Measurements from ENCODE around the gene LYRM9. TPM values are rescaled to one million over a fixed set of nuclear protein-coding genes. Genes with fewer than 3 reads are reported as not detected.
A peak's percentile ranks its signal among the peaks of the same experiment; 100 is the strongest.

Gene LYRM9
- total and polyA plus RNA-seq, 9 of the 15 experiments (the other 6 are each of a cell fraction or from before 2014, with no cell fraction given) = 0.98 to 4.7 (median 1.8) TPM

DNA sequence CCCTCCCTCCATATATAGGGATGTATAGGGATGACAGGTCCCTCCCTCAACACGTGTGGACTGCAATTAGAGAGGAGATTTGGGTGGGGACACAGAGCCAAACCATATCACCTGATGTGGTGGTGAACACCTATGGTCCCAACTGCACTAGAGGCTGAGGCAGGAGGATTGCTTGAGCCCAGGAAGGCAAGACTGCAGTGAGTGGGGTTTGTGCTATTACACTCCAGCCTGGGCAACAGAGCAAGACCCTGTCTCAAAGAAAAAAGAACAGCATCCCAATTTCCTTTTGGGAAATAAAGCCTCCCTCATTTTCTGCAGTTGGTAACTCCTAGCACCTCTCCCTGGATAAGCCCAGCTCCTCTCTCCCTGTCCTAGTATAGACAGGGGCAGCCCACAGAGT, 23.8 kb upstream of the LYRM9 start:
- no peaks in the 10 kb centered on the region for H3K36me3 ChIP-seq (ENCODE audit: control insufficient read depth, insufficient read depth, low read length)
- no peak overlapping the region for H3K9ac ChIP-seq (ENCODE audit: insufficient read depth in 1 of 2, low read depth in 2 of 2, low read length in 2 of 2)
- no peak overlapping the region for H3K4me3 ChIP-seq
- FAIRE-seq (no peak), ATAC-seq (no peak), DNase-seq (ENCODE audit: extremely low read depth in 1 of 4, low spot score in 3 of 4) (no peak)
- BruUV-seq (replicated peaks) = no TSS peak
- no CpG with 5 or more reads among the region's 1 CpG for WGBS (ENCODE audit: insufficient coverage, low coverage, missing lambda C conversion rate)
- intact Hi-C loops (cut with micrococcal nuclease) (no loop called here), in situ Hi-C loops (cut with MboI) (no loop called here)
- no peak overlapping the region for H3K27ac ChIP-seq (ENCODE audit: extremely low read depth, low read depth, low read length)
- ChIA-PET CTCF (ENCODE audit: low intra/inter-chr PET ratio) (no interaction called here), POLR2A (interaction anchor here (1.4 kb wide), 1 partner anchor 23 kb away, joined by 3 read pairs; the partner anchor contains the start of gene LYRM9)
- H3K27me3 ChIP-seq (ENCODE audit: control insufficient read depth in 2 of 2, insufficient read depth in 2 of 2, low read length in 2 of 2) = no peaks in the 10 kb centered on the region
- H3K4me1 ChIP-seq (replicated peaks in 1 of 2; ENCODE audit: control insufficient read depth in 2 of 2, insufficient read depth in 2 of 2, low read length in 2 of 2) = peaks cover 3% of the 10 kb centered on the region in 2 experiments; a peak in 3 of 5 replicates
- H2AFZ ChIP-seq (ENCODE audit: low read depth, low read length) = no peak overlapping the region
- H3K9me3 ChIP-seq (replicated peaks; ENCODE audit: control insufficient read depth, insufficient read depth, low read depth, low read length) = no peaks in the 10 kb centered on the region
- no peak overlapping the region for H3K4me2 ChIP-seq (ENCODE audit: insufficient read depth, low read length)
- no peaks in the 10 kb centered on the region for H3K9me1 ChIP-seq (ENCODE audit: control insufficient read depth, insufficient read depth, low read length)
- no peaks in the 10 kb centered on the region for H4K20me1 ChIP-seq (replicated peaks; ENCODE audit: control insufficient read depth, insufficient read depth, low read length)
- no peak for TF ChIP-seq MEF2D (tag; conservative IDR thresholded peaks at IDR 0.05; ENCODE audit: low read depth)
- TF ChIP-seq, protein P1, sequence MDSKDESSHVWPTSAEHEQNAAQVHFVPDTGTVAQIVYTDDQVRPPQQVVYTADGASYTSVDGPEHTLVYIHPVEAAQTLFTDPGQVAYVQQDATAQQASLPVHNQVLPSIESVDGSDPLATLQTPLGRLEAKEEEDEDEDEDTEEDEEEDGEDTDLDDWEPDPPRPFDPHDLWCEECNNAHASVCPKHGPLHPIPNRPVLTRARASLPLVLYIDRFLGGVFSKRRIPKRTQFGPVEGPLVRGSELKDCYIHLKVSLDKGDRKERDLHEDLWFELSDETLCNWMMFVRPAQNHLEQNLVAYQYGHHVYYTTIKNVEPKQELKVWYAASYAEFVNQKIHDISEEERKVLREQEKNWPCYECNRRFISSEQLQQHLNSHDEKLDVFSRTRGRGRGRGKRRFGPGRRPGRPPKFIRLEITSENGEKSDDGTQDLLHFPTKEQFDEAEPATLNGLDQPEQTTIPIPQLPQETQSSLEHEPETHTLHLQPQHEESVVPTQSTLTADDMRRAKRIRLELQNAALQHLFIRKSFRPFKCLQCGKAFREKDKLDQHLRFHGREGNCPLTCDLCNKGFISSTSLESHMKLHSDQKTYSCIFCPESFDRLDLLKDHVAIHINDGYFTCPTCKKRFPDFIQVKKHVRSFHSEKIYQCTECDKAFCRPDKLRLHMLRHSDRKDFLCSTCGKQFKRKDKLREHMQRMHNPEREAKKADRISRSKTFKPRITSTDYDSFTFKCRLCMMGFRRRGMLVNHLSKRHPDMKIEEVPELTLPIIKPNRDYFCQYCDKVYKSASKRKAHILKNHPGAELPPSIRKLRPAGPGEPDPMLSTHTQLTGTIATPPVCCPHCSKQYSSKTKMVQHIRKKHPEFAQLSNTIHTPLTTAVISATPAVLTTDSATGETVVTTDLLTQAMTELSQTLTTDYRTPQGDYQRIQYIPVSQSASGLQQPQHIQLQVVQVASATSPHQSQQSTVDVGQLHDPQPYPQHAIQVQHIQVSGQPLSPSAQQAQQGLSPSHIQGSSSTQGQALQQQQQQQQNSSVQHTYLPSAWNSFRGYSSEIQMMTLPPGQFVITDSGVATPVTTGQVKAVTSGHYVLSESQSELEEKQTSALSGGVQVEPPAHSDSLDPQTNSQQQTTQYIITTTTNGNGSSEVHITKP (IDR thresholded peaks at IDR 0.05; ENCODE audit: partially characterized antibody) = peak; percentile 68
- TF ChIP-seq, protein P2, sequence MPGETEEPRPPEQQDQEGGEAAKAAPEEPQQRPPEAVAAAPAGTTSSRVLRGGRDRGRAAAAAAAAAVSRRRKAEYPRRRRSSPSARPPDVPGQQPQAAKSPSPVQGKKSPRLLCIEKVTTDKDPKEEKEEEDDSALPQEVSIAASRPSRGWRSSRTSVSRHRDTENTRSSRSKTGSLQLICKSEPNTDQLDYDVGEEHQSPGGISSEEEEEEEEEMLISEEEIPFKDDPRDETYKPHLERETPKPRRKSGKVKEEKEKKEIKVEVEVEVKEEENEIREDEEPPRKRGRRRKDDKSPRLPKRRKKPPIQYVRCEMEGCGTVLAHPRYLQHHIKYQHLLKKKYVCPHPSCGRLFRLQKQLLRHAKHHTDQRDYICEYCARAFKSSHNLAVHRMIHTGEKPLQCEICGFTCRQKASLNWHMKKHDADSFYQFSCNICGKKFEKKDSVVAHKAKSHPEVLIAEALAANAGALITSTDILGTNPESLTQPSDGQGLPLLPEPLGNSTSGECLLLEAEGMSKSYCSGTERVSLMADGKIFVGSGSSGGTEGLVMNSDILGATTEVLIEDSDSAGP (CRISPR knock-in tag; IDR thresholded peaks at IDR 0.05) = no peak
- no peaks in the 10 kb centered on the region for H3K79me2 ChIP-seq (ENCODE audit: control insufficient read depth, insufficient read depth, low read length)

All from K562 (cell line).